Caco-2 (cell line): Measurements from ENCODE around the gene SH3BP4. TPM values are rescaled to one million over a fixed set of nuclear protein-coding genes. Genes with fewer than 3 reads are reported as not detected.

Experiments
- BruUV-seq: library from RNA; stranded (reverse); fragments of 400-500 nt; replicated peaks from 2 replicates; lab custom pipeline; 2021; lab: Mats Ljungman, UMichigan
- CTCF ChIA-PET: fragments of 300-600 bp; sonication (Branson Sonifier 250); formaldehyde crosslinking; loops from one replicate; lab custom pipeline; 2022; ENCODE audit warnings: antibody characterized with exemption; lab: Charles Lee
- POLR2A ChIA-PET: fragments of 300-600 bp; sonication (Branson Sonifier 250); formaldehyde crosslinking; loops from one replicate; lab custom pipeline; 2022; ENCODE audit warnings: antibody characterized with exemption; lab: Charles Lee
- DNase-seq, 2 experiments: peaks; one replicate each; pipeline versions ENCODE4 v3.0.0 to v3.0.0-alpha.2; 2020 to 2022
- H3K27me3 ChIP-seq: replicated peaks from 2 replicates; pipeline ENCODE4 v1.6.0; 2011; ENCODE audit warnings: low read length; ENCODE audit not compliant: control insufficient read depth, insufficient read depth
- H3K36me3 ChIP-seq: 2 replicates; pipeline ENCODE4 v1.5.1; 2011; ENCODE audit warnings: low read length; ENCODE audit not compliant: control insufficient read depth, insufficient read depth
- H3K4me1 ChIP-seq: fragments of 250-450 bp; sonication (Bioruptor Pico); 2 replicates; pipeline ENCODE4 v1.5.1; 2020; ENCODE audit warnings: mild to moderate bottlenecking
- H3K4me3 ChIP-seq: 2 replicates; pipeline ENCODE4 v1.5.1; 2011; ENCODE audit warnings: low read depth, mild to moderate bottlenecking, control low read depth, low read length
- H3K9me3 ChIP-seq: fragments of 250-450 bp; sonication (Bioruptor Pico); 2 replicates; pipeline ENCODE4 v1.5.1; 2020; ENCODE audit warnings: mild to moderate bottlenecking, moderate library complexity
- H3K27ac Mint-ChIP-seq: one replicate; pipeline ENCODE4 v1.8.0; 2022; ENCODE audit warnings: mixed read lengths; ENCODE audit not compliant: unreplicated experiment
- H3K27me3 Mint-ChIP-seq: one replicate; pipeline ENCODE4 v1.8.0; 2022; ENCODE audit warnings: mixed read lengths; ENCODE audit not compliant: insufficient read depth, unreplicated experiment
- H3K36me3 Mint-ChIP-seq: one replicate; pipeline ENCODE4 v1.8.0; 2022; ENCODE audit warnings: mild to moderate bottlenecking, mixed read lengths; ENCODE audit not compliant: insufficient read depth, unreplicated experiment
- H3K4me1 Mint-ChIP-seq: one replicate; pipeline ENCODE4 v1.8.0; 2022; ENCODE audit warnings: low read depth, mixed read lengths; ENCODE audit not compliant: unreplicated experiment
- H3K4me3 Mint-ChIP-seq: one replicate; pipeline ENCODE4 v1.8.0; 2022; ENCODE audit warnings: mild to moderate bottlenecking, moderate library complexity, mixed read lengths; ENCODE audit not compliant: unreplicated experiment
- H3K9me3 Mint-ChIP-seq: one replicate; pipeline ENCODE4 v1.8.0; 2022; ENCODE audit warnings: mixed read lengths; ENCODE audit not compliant: unreplicated experiment
- CTCF ChIP-seq, 2 experiments: fragments of 200-600 bp in 1 of 2; IDR thresholded peaks; 1 replicate in 1 of 2; 2 replicates in 1 of 2; pipeline versions ENCODE4 v1.5.1 to v1.8.0; 2011 to 2022; ENCODE audit warnings: antibody characterized with exemption in 1 of 2, control low read depth in 1 of 2, inconsistent platforms in 1 of 2, low read depth in 1 of 2, low read length in 1 of 2, mild to moderate bottlenecking in 1 of 2, moderate library complexity in 1 of 2; ENCODE audit not compliant: insufficient read depth in 1 of 2, severe bottlenecking in 1 of 2, unreplicated experiment in 1 of 2
- intact Hi-C: fragments of 100-400 bp; cut with micrococcal nuclease; formaldehyde crosslinking; loops from one replicate; pipeline ENCODE4 v1.10.0; 2022; ENCODE audit not compliant: unreplicated experiment
- total RNA-seq: library from RNA; stranded (reverse); gene quantifications from 2 replicates; pipeline ENCODE4 v1.2.3, GENCODE V29; 2022

The SH3BP4 gene
- total RNA-seq, 1 experiment from 2014 or later, result 29.9 TPM

GRCh38 chr2:234913208-234913626, 38.6 kb upstream of the SH3BP4 start:
- Histone ChIP-seq H3K9me3 (no peaks in the 10 kb centered on the region), H3K36me3 (no peaks in the 10 kb centered on the region), H3K4me1 (no peaks in the 10 kb centered on the region), H3K4me3 (no peak overlapping the region), H3K27me3 (no peaks in the 10 kb centered on the region)
- no peak overlapping the region for H3K4me3 Mint-ChIP-seq
- BruUV-seq, result no TSS peak
- no peak overlapping the region for H3K27ac Mint-ChIP-seq
- intact Hi-C loops, result no loop called here
- no peaks in the 10 kb centered on the region for H3K4me1 Mint-ChIP-seq
- DNase-seq, result no peak
- TF ChIP-seq CTCF (IDR thresholded peaks at IDR 0.05; ENCODE audit: insufficient read depth in 1 of 2, low read depth in 1 of 2, low read length in 1 of 2, severe bottlenecking in 1 of 2, unreplicated experiment in 1 of 2), result no peak
- H3K9me3 Mint-ChIP-seq, result no peaks in the 10 kb centered on the region
- CTCF ChIA-PET, result no interaction called here
- no peaks in the 10 kb centered on the region for H3K36me3 Mint-ChIP-seq
- no peaks in the 10 kb centered on the region for H3K27me3 Mint-ChIP-seq
- POLR2A ChIA-PET, result no interaction called here

GRCh38 chr2:234914371-234915154, 37.3 kb upstream of the SH3BP4 start:
- TF ChIP-seq CTCF (IDR thresholded peaks at IDR 0.05; ENCODE audit: insufficient read depth in 1 of 2, low read depth in 1 of 2, low read length in 1 of 2, severe bottlenecking in 1 of 2, unreplicated experiment in 1 of 2), result no peak
- H3K27ac Mint-ChIP-seq, result no peak overlapping the region
- POLR2A ChIA-PET, result no interaction called here

GRCh38 chr2:234916674-234917073, 35.1 kb upstream of the SH3BP4 start:
- Histone ChIP-seq H3K27me3 (no peaks in the 10 kb centered on the region), H3K36me3 (no peaks in the 10 kb centered on the region), H3K4me3 (no peak overlapping the region), H3K9me3 (no peaks in the 10 kb centered on the region), H3K4me1 (no peaks in the 10 kb centered on the region)
- Mint-ChIP-seq H3K36me3 (no peaks in the 10 kb centered on the region), H3K4me1 (no peaks in the 10 kb centered on the region), H3K4me3 (no peak overlapping the region), H3K27ac (no peak overlapping the region), H3K27me3 (no peaks in the 10 kb centered on the region), H3K9me3 (no peaks in the 10 kb centered on the region)
- CTCF ChIA-PET, result no interaction called here
- no peak for TF ChIP-seq CTCF (IDR thresholded peaks at IDR 0.05; ENCODE audit: insufficient read depth in 1 of 2, low read depth in 1 of 2, low read length in 1 of 2, severe bottlenecking in 1 of 2, unreplicated experiment in 1 of 2)
- BruUV-seq, result no TSS peak
- DNase-seq, result no peak
- intact Hi-C loops, result no loop called here
- POLR2A ChIA-PET, result no interaction called here

More at GRCh38 chr2:234914371-234915154, 37.3 kb upstream of the SH3BP4 start:
- intact Hi-C loops, result no loop called here
- no peaks in the 10 kb centered on the region for H3K36me3 ChIP-seq
- no peaks in the 10 kb centered on the region for H3K9me3 ChIP-seq
- Mint-ChIP-seq H3K36me3 (no peaks in the 10 kb centered on the region), H3K27me3 (no peaks in the 10 kb centered on the region), H3K4me1 (no peaks in the 10 kb centered on the region), H3K9me3 (no peaks in the 10 kb centered on the region), H3K4me3 (no peak overlapping the region)
- no peak overlapping the region for H3K4me3 ChIP-seq
- BruUV-seq, result no TSS peak
- H3K27me3 ChIP-seq, result no peaks in the 10 kb centered on the region
- no peak for DNase-seq
- no peaks in the 10 kb centered on the region for H3K4me1 ChIP-seq
- CTCF ChIA-PET, result no interaction called here
